ENCODE measurements around the gene ARSG.

GRCh38 chr17:68378268-68379176, 87.2 kb downstream of the ARSG start:
- TF ChIP-seq MATR3 (CRISPR knock-in tag; IDR thresholded peaks at IDR 0.05) (no peak), NR2C2 (CRISPR knock-in tag; IDR thresholded peaks at IDR 0.05; ENCODE audit: borderline replicate concordance) (peak; percentile 74), JUN (CRISPR knock-in tag; IDR thresholded peaks at IDR 0.05) (peak; percentile 74), ZNF780A (CRISPR knock-in tag; IDR thresholded peaks at IDR 0.05) (peak; percentile 79), EZH2 (conservative IDR thresholded peaks at IDR 0.05; ENCODE audit: low read depth, low read length) (no peak), NFE2L2 (IDR thresholded peaks at IDR 0.05; ENCODE audit: low read length) (no peak), POLR2A (IDR thresholded peaks at IDR 0.05; ENCODE audit: insufficient read depth in 1 of 2, low read depth in 2 of 2, low read length in 2 of 2) (peak; percentile 59 to 87), GATAD2A (CRISPR knock-in tag; IDR thresholded peaks at IDR 0.05) (peak; percentile 91), CEBPZ (IDR thresholded peaks at IDR 0.05; ENCODE audit: low read length) (no peak)
